Measurements from ENCODE around the gene SYCP2. TPM values are rescaled to one million over a fixed set of nuclear protein-coding genes. Genes with fewer than 3 reads are reported as not detected.

Gene SYCP2
- polyA plus RNA-seq, 3 donors = 0.28 to 1.2 (median 0.30) TPM

GRCh38 chr20:59925899-59926298 is 7.5 kb downstream of the SYCP2 start:
- no peaks in the 10 kb centered on the region for H3K4me1 Mint-ChIP-seq
- intact Hi-C loops (cut with micrococcal nuclease) = no loop called here
- H3K4me1 ChIP-seq (ENCODE audit: control insufficient read depth in 1 of 2, insufficient read depth in 2 of 2, low read length in 2 of 2) = no peaks in the 10 kb centered on the region
- H3K9ac ChIP-seq (ENCODE audit: insufficient read depth, low read length, poor library complexity, severe bottlenecking) = no peak overlapping the region
- H2AFZ ChIP-seq (ENCODE audit: insufficient read depth, low read depth, low read length, poor library complexity, severe bottlenecking) = no peak overlapping the region
- H3K27ac Mint-ChIP-seq = no peak overlapping the region
- H3K9me3 Mint-ChIP-seq = peaks cover 0 to 1% (median 0%) of the 10 kb centered on the region in 7 donors
- no peak overlapping the region for H3K4me3 Mint-ChIP-seq
- peaks cover 3 to 14% (median 5%) of the 10 kb centered on the region in 3 donors for H3K27me3 Mint-ChIP-seq (ENCODE audit: low read depth in 3 of 3)
- H4K20me1 ChIP-seq (ENCODE audit: insufficient read depth, low read length) = no peaks in the 10 kb centered on the region
- TF ChIP-seq CTCF (IDR thresholded peaks at IDR 0.05) = no peak
- H3K79me2 ChIP-seq (ENCODE audit: insufficient read depth, low read length) = no peaks in the 10 kb centered on the region
- peaks cover 5 to 6% of the 10 kb centered on the region in 2 donors for H3K27me3 ChIP-seq (ENCODE audit: control insufficient read depth in 2 of 2, insufficient read depth in 2 of 2, low read length in 2 of 2)
- no peak overlapping the region for H3K27ac ChIP-seq (ENCODE audit: low read depth in 1 of 2, low read length in 2 of 2)
- no peaks in the 10 kb centered on the region for H3K36me3 Mint-ChIP-seq
- H3K9me3 ChIP-seq (replicated peaks in 1 of 2; ENCODE audit: control insufficient read depth in 1 of 2, insufficient read depth in 1 of 2, low read length in 2 of 2) = no peaks in the 10 kb centered on the region
- no peak overlapping the region for H3K4me3 ChIP-seq (replicated peaks in 1 of 3; ENCODE audit: low read depth in 2 of 3, low read length in 3 of 3)
- no peak for DNase-seq
- no peaks in the 10 kb centered on the region for H3K36me3 ChIP-seq (replicated peaks in 1 of 2; ENCODE audit: control insufficient read depth in 1 of 2, insufficient read depth in 2 of 2, low read length in 2 of 2)
- H3K4me2 ChIP-seq (replicated peaks; ENCODE audit: extremely low read depth, low read length, poor library complexity, severe bottlenecking) = no peak overlapping the region

GRCh38 chr20:59925359-59925758 is 8.1 kb downstream of the SYCP2 start:
- Mint-ChIP-seq H3K27ac (no peak overlapping the region), H3K4me1 (no peaks in the 10 kb centered on the region)
- WGBS (ENCODE audit: insufficient coverage) = no CpG with 5 or more reads among the region's 1 CpG

More at GRCh38 chr20:59925359-59925758, 8.1 kb downstream of the SYCP2 start:
- Histone ChIP-seq H3K79me2 (ENCODE audit: insufficient read depth, low read length) (no peaks in the 10 kb centered on the region), H2AFZ (ENCODE audit: insufficient read depth, low read depth, low read length, poor library complexity, severe bottlenecking) (no peak overlapping the region), H3K27me3 (ENCODE audit: control insufficient read depth in 2 of 2, insufficient read depth in 2 of 2, low read length in 2 of 2) (peaks cover 5 to 6% of the 10 kb centered on the region in 2 donors), H3K4me1 (ENCODE audit: control insufficient read depth in 1 of 2, insufficient read depth in 2 of 2, low read length in 2 of 2) (no peaks in the 10 kb centered on the region), H3K9ac (ENCODE audit: insufficient read depth, low read length, poor library complexity, severe bottlenecking) (no peak overlapping the region), H3K27ac (ENCODE audit: low read depth in 1 of 2, low read length in 2 of 2) (no peak overlapping the region), H3K36me3 (replicated peaks in 1 of 2; ENCODE audit: control insufficient read depth in 1 of 2, insufficient read depth in 2 of 2, low read length in 2 of 2) (no peaks in the 10 kb centered on the region), H3K9me3 (replicated peaks in 1 of 2; ENCODE audit: control insufficient read depth in 1 of 2, insufficient read depth in 1 of 2, low read length in 2 of 2) (no peaks in the 10 kb centered on the region), H3K4me3 (replicated peaks in 1 of 3; ENCODE audit: low read depth in 2 of 3, low read length in 3 of 3) (no peak overlapping the region), H3K4me2 (replicated peaks; ENCODE audit: extremely low read depth, low read length, poor library complexity, severe bottlenecking) (no peak overlapping the region), H4K20me1 (ENCODE audit: insufficient read depth, low read length) (no peaks in the 10 kb centered on the region)
- no peak overlapping the region for H3K4me3 Mint-ChIP-seq
- no peak for TF ChIP-seq CTCF (IDR thresholded peaks at IDR 0.05)
- peaks cover 3 to 14% (median 5%) of the 10 kb centered on the region in 3 donors for H3K27me3 Mint-ChIP-seq (ENCODE audit: low read depth in 3 of 3)
- intact Hi-C loops (cut with micrococcal nuclease) = no loop called here
- no peaks in the 10 kb centered on the region for H3K36me3 Mint-ChIP-seq
- peaks cover 0 to 1% (median 0%) of the 10 kb centered on the region in 7 donors for H3K9me3 Mint-ChIP-seq
- DNase-seq = no peak

Measured in CD14-positive monocyte (primary cell).